ENCODE results near the gene CNTN3.

The CNTN3 gene

DNA sequence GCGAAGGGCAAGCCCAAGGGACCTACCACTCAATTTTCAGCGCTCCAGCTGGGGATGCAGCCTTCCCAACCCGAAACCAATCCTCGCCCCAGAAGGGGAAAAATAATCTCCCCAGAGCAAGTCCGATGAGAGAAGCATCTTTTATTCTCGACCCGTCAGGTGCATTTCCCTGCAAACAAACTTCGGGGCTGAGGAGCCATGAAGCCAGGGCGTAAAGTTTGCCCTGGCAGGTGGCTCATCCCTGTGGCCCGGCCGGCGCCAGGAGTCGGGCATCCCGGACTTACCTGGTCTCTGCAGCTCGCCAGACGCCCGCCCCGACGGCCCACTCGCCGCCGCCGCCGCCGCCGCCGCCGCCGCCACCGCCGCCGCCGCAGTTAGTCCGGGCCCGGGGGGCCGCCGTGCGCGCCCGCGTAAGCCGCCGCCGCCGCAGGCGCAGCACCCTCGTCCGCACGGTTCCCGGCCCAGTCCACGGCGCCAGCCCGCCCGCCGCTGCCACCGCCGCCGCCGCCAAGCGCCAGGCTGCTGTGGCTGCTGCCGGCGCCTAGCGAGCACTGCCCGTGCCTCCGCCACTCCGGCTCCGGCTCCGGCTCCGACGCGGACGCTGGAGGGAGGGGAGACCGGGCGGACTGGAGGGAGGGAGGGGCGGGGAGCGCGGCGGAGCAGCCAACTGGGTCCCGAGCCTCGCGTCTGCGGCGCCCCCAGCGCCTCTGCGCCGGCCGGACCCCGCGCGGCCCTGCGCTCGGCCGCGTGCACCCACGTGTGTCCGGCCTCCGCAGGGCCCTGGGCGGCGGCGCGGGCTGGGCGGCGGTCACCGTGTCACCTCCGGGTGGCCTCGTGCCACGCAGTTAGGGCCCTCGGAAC lies at the start of gene CNTN3:
CNTN3 (minus strand) TSS at position 553 of the 861 bp plus-strand sequence. CDS start 93,547 bp downstream, outside the sequence.
- DNase-seq, result peak; percentile 79

- no peak for DNase-seq
Observed at GRCh38 chr3:74663178-74663577, 48.7 kb upstream of the CNTN3 start.

- DNase-seq, result no peak
Observed at GRCh38 chr3:74661672-74662071, 47.2 kb upstream of the CNTN3 start.

DNA sequence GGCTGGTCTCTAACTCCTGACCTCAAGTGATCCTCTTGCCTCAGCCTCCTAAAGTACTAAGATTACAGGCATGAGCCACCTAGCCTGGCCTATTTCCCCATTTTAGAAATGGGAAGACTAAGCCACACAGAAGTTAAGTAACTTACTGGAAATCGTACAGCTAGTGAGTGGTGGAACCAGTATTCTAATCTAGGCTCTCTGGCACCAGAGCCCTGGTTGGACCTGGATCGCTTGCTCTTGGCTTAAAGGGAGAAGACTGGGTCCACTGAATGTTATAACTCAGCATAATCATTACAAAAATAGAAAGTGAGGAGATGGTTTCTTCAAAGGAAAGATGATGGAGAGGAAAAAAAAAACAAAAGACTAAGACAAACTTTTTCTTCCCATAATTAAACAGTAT lies 37.4 kb upstream of the CNTN3 start:
- DNase-seq, result no peak

GRCh38 chr3:74651292-74651691 lies 36.8 kb upstream of the CNTN3 start:
- DNase-seq, result no peak

- DNase-seq, result no peak
Observed at GRCh38 chr3:74648107-74648506, 33.6 kb upstream of the CNTN3 start.

DNA sequence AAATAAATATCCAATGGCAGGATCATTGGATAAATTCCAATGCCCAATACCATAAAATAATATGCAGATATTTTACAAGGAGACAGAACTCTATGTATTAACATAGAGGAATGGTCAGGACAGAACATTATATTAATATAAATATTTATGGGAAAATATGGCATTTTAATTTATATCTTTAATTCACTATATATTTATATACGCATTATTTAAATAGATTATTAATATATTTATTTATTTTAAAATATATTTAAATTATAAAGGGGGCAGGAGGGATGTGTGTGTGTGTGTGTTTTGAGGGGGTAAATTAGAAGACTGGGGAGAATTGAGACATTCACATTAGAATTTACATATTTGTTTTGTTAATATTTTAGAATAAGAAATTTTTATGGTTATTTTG lies 31.6 kb upstream of the CNTN3 start:
- no peak for DNase-seq

- DNase-seq, result no peak
Observed at GRCh38 chr3:74643636-74644035, 29.2 kb upstream of the CNTN3 start.

GRCh38 chr3:74642876-74643275 lies 28.4 kb upstream of the CNTN3 start:
- no peak for DNase-seq

GRCh38 chr3:74640211-74640610 lies 25.8 kb upstream of the CNTN3 start:
- no peak for DNase-seq

DNA sequence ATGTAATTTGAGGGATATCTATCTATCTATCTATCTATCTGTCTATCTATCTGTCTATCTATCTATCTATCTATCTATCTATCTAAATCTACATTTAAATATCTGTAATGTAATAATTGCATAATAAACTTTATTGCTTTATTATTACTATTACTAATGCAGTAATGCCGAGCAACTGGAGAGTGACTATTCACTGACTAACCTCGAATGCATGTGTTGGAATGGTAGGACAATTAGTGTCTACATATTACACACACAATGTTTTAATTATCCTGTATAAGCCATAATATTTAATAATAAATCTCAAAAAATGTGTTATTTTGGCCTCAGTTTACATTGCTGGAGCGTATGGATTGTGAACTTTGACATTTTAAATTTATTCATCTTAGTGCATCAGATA lies 25.2 kb upstream of the CNTN3 start:
- DNase-seq, result no peak

GRCh38 chr3:74636981-74637380 lies 22.5 kb upstream of the CNTN3 start:
- DNase-seq, result no peak

DNA sequence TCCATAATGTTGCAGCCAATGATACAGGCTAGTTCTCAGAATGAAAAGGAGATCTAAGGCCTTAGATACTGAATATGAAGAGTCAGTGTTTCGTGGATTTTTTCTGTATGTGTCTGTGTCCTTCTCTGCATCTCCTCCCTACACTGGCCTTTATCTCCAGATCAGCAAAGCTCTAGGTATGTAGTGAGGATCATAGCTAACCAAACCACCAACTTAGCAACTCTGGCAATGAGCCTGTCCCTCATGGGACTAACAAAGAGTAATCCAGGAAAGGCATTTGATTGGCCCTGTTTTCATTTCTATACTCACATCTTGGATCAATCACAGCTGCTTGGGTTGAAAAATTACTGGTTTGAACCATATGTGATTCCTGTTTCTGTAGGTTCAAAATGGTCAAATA lies 18.6 kb upstream of the CNTN3 start:
- no peak for DNase-seq

GRCh38 chr3:74631351-74632140 lies 17.1 kb upstream of the CNTN3 start:
- no peak for DNase-seq

DNA sequence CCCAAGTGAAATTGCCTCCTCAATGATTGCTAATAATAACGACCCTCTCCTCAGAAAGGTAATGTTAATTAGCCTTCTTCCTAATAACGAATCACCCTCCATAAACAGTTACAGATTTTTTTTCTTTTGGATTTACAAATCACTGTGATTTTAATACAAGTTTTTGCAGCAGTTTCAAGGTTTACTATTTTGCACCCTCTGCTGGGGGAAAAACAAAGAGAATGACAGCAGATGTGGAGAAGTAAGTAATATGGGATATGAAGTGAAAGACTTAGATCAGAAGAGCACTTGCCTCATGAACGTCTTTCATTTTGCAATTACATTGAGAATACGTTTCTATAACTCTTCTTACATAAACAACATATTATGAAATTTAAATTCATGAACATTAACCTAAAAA lies 16.1 kb upstream of the CNTN3 start:
- DNase-seq, result no peak

DNA sequence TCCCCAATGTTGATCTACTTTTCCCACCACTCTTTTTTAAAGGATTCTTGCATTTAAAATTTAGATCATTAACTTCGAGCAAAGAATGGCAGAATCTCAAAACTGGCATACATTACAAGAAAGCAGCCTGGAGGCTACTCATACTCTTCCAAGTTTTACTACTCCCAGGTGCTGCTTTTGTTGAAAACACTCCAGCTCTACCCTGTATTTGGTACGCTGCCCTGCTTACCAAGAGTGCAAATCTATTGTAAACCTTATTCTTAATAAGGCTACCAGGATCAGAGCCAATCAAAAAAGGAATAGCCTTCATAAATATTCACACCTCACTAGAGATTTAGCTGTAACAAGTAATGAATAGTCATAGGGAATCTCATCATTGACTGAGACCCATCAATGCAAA lies 11.6 kb upstream of the CNTN3 start:
- DNase-seq, result no peak

GRCh38 chr3:74624301-74624700 lies 9.8 kb upstream of the CNTN3 start:
- no peak for DNase-seq

- no peak for DNase-seq
Observed at GRCh38 chr3:74623261-74623836, 8.9 kb upstream of the CNTN3 start.

DNA sequence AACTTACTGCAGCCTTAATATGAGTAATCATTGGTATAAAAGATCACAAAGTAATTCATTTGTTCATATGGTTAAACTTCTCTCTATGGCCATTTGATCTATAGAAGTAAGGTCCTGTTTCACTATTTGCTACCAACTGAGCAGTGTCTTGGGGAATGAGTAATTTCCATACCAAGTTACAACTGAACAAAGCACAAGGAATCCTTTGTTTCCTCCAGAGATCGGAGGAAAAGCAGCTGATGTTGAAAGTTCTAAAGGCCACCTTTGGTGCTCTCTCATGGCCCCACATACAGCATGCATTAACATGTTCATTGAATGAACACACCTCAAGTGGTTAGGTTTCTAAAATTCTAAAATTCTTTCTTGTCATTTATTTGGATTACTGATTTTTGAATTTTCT lies 7.1 kb upstream of the CNTN3 start:
- DNase-seq, result no peak

- no peak for DNase-seq
Observed at GRCh38 chr3:74617776-74618175, 3.3 kb upstream of the CNTN3 start.

- no peak for DNase-seq
Observed at GRCh38 chr3:74613521-74614106, 845 bp downstream of the CNTN3 start.

DNA sequence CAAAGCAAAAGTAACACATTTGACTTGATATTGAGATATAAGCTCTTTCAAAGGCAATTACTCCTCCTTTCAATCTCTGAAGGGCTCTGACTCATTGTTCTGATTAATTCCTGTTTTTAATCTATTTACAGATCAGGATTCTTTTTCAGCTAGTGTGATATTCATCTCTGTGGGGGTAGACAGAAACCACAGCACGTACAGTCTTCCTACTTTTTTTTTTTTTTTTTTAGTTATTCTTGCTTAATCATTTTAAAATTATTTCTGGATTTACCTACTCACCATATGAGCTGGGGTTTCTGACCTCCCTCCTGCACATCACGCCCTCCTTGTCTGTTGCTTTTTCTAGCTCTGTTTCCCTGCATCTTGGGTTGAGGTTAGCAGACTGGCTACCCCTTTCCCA lies 1.4 kb downstream of the CNTN3 start:
- no peak for DNase-seq

- DNase-seq, result no peak
Observed at GRCh38 chr3:74611206-74611605, 3.3 kb downstream of the CNTN3 start.

All from right forelimb (tissue), 1 donor.